Measurements from ENCODE around the gene ZNF217.
"Not testable (repeated sequence)": the region's sequence is repeated elsewhere in the genome, so short reads cannot be mapped to it uniquely, and the experiment has no call there.

- TF ChIP-seq CTCF (IDR thresholded peaks at IDR 0.05); EZH2 (IDR thresholded peaks at IDR 0.05; ENCODE audit: borderline replicate concordance, insufficient read depth, low read depth, low read length, poor library complexity, severe bottlenecking): not testable (repeated sequence)
Observed at GRCh38 chr20:53551719-53552571, 41.7 kb downstream of the ZNF217 start.

All from B cell (primary cell).